CD1c-positive myeloid dendritic cell (primary cell): Measurements from ENCODE around the gene AKR1C2.
A peak's percentile ranks its signal among the peaks of the same experiment; 100 is the strongest.
"Not testable (repeated sequence)": the region's sequence is repeated elsewhere in the genome, so short reads cannot be mapped to it uniquely, and the experiment has no call there.

Experiments
- DNase-seq: peaks from one replicate; pipeline ENCODE4 v3.0.0-alpha.2; 2016; ENCODE audit errors: extremely low spot score

The AKR1C2 gene

GRCh38 chr10:5003127-5004029, at the start of gene AKR1C2:
Gene AKR1C2 (minus strand): TSS chr10:5003857. CDS start chr10:5003835, 22 bp downstream.
- DNase-seq: not testable (repeated sequence)

- DNase-seq: not testable (repeated sequence)
Measured at GRCh38 chr10:5052951-5053500, 49.4 kb upstream of the AKR1C2 start.

- DNase-seq: no peak
Measured at GRCh38 chr10:5047912-5048628, 44.4 kb upstream of the AKR1C2 start.

GRCh38 chr10:5047055-5047454, 43.4 kb upstream of the AKR1C2 start:
- not testable (repeated sequence) for DNase-seq

- no peak for DNase-seq
Measured at GRCh38 chr10:5046410-5046809, 42.8 kb upstream of the AKR1C2 start.

GRCh38 chr10:5045095-5045494, 41.4 kb upstream of the AKR1C2 start:
- DNase-seq: no peak

GRCh38 chr10:5043716-5044115, 40.1 kb upstream of the AKR1C2 start:
- DNase-seq: no peak

- no peak for DNase-seq
Measured at GRCh38 chr10:5042922-5043321, 39.3 kb upstream of the AKR1C2 start.

- DNase-seq: peak; percentile 5
Measured at GRCh38 chr10:5041471-5042023, 37.9 kb upstream of the AKR1C2 start.

- DNase-seq: no peak
Measured at GRCh38 chr10:5040781-5041470, 37.3 kb upstream of the AKR1C2 start.

GRCh38 chr10:5040010-5040673, 36.5 kb upstream of the AKR1C2 start:
- no peak for DNase-seq

- DNase-seq: no peak
Measured at GRCh38 chr10:5038733-5039132, 35.1 kb upstream of the AKR1C2 start.

GRCh38 chr10:5038101-5038500, 34.4 kb upstream of the AKR1C2 start:
- no peak for DNase-seq

- no peak for DNase-seq
Measured at GRCh38 chr10:5036511-5036910, 32.9 kb upstream of the AKR1C2 start.

- no peak for DNase-seq
Measured at GRCh38 chr10:5035356-5035755, 31.7 kb upstream of the AKR1C2 start.

- no peak for DNase-seq
Measured at GRCh38 chr10:5034588-5034987, 30.9 kb upstream of the AKR1C2 start.

- DNase-seq: no peak
Measured at GRCh38 chr10:5033061-5033778, 29.6 kb upstream of the AKR1C2 start.

GRCh38 chr10:5032444-5032843, 28.8 kb upstream of the AKR1C2 start:
- DNase-seq: not testable (repeated sequence)

GRCh38 chr10:5031588-5031987, 27.9 kb upstream of the AKR1C2 start:
- not testable (repeated sequence) for DNase-seq

GRCh38 chr10:5030989-5031388, 27.3 kb upstream of the AKR1C2 start:
- DNase-seq: no peak
